ENCODE data around the gene RPA3. TPM values are rescaled to one million over a fixed set of nuclear protein-coding genes. Genes with fewer than 3 reads are reported as not detected.

RPA3 gene
- total RNA-seq, 1 experiment from 2014 or later, result 38.9 TPM

DNA sequence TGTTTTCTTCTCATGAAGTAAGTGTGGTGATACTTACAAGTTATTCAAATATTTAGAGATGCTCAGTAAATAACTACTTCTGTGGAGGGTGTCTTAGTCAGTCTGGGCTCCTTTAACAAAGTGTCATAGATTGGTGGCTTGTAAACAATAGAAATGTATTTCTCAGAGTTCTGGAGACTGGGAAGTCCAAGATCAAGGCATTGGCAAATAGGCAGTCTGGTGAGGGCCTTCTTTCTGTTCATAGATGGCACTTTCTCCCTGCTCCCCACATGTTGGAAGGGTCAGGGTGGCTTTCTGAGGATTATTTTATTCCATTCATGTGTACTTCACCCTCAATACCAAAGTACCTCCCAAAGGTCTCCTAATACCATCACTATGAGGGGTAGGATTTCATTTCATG is 18.4 kb downstream of the RPA3 start:
- no peaks in the 10 kb centered on the region for H3K36me3 ChIP-seq (ENCODE audit: low read depth, low read length)
- H3K9ac ChIP-seq (ENCODE audit: low read length), result no peak overlapping the region
- BruUV-seq (replicated peaks), result no TSS peak
- H3K4me3 ChIP-seq (ENCODE audit: low read length), result no peak overlapping the region
- no peak overlapping the region for H3K4me2 ChIP-seq (ENCODE audit: low read length)
- no peaks in the 10 kb centered on the region for H3K9me2 ChIP-seq (replicated peaks; ENCODE audit: low read length)
- intact Hi-C loops (cut with micrococcal nuclease), result no loop called here
- H3K4me1 ChIP-seq (ENCODE audit: insufficient read depth, low read length), result peaks cover 29% of the 10 kb centered on the region
- no peak overlapping the region for H3K27ac ChIP-seq (ENCODE audit: low read length)
- POLR2A ChIA-PET (ENCODE audit: unreplicated experiment), result no interaction called here
- TF ChIP-seq, protein P1, sequence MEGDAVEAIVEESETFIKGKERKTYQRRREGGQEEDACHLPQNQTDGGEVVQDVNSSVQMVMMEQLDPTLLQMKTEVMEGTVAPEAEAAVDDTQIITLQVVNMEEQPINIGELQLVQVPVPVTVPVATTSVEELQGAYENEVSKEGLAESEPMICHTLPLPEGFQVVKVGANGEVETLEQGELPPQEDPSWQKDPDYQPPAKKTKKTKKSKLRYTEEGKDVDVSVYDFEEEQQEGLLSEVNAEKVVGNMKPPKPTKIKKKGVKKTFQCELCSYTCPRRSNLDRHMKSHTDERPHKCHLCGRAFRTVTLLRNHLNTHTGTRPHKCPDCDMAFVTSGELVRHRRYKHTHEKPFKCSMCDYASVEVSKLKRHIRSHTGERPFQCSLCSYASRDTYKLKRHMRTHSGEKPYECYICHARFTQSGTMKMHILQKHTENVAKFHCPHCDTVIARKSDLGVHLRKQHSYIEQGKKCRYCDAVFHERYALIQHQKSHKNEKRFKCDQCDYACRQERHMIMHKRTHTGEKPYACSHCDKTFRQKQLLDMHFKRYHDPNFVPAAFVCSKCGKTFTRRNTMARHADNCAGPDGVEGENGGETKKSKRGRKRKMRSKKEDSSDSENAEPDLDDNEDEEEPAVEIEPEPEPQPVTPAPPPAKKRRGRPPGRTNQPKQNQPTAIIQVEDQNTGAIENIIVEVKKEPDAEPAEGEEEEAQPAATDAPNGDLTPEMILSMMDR (conservative IDR thresholded peaks at IDR 0.05; ENCODE audit: low read depth, low read length), result no peak
- TF ChIP-seq EZH2phosphoT487 (IDR thresholded peaks at IDR 0.05; ENCODE audit: borderline replicate concordance, low read length) (no peak), EZH2 (IDR thresholded peaks at IDR 0.05; ENCODE audit: low read length, unreplicated experiment) (no peak)
- no peak overlapping the region for H2AFZ ChIP-seq (ENCODE audit: low read length)
- H3K27me3 ChIP-seq (ENCODE audit: low read length), result no peaks in the 10 kb centered on the region
- DNase-seq (peak; percentile 5), ATAC-seq (peak; percentile 17; the same call in 1 of the 2 replicates)
- no peaks in the 10 kb centered on the region for H3F3A ChIP-seq (ENCODE audit: low read length, unreplicated experiment)
- CTCF ChIA-PET, result no interaction called here
- no peaks in the 10 kb centered on the region for H4K20me1 ChIP-seq (ENCODE audit: low read length)
- no peaks in the 10 kb centered on the region for H3K79me2 ChIP-seq (ENCODE audit: low read length)
- H3K9me3 ChIP-seq (ENCODE audit: low read length), result no peaks in the 10 kb centered on the region

DNA sequence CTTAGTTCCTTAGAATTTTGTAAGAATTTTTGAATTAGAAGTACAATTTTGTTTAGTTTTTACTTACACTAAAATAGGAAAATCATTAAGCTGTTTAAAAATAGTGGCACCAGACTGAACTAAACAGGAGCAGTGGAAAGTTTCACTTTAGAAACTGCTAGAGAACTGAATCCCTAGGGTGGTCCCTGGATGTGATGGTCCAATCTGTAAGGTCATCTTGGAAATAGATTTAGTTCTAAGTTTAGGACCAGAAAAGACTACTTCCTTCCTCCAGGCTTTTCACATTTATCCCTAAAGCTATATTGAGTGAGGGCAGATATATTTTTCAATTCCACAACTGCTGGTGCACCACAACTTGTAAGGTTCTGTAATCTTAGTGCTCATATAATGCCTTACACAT is 19.0 kb downstream of the RPA3 start:
- TF ChIP-seq, protein P1 (conservative IDR thresholded peaks at IDR 0.05; ENCODE audit: low read depth, low read length), result no peak
- no peak for TF ChIP-seq EZH2phosphoT487 (IDR thresholded peaks at IDR 0.05; ENCODE audit: borderline replicate concordance, low read length)
- no peak for TF ChIP-seq EZH2 (IDR thresholded peaks at IDR 0.05; ENCODE audit: low read length, unreplicated experiment)
- Histone ChIP-seq H4K20me1 (ENCODE audit: low read length) (no peaks in the 10 kb centered on the region), H3K4me3 (ENCODE audit: low read length) (no peak overlapping the region), H3K4me2 (ENCODE audit: low read length) (peak overlapping the region; percentile 25; the same call in 1 of the 2 replicates), H3K4me1 (ENCODE audit: insufficient read depth, low read length) (peaks cover 30% of the 10 kb centered on the region), H3K79me2 (ENCODE audit: low read length) (no peaks in the 10 kb centered on the region), H3K27me3 (ENCODE audit: low read length) (no peaks in the 10 kb centered on the region), H3K36me3 (ENCODE audit: low read depth, low read length) (no peaks in the 10 kb centered on the region), H3K9me2 (replicated peaks; ENCODE audit: low read length) (no peaks in the 10 kb centered on the region), H3K9me3 (ENCODE audit: low read length) (no peaks in the 10 kb centered on the region), H2AFZ (ENCODE audit: low read length) (no peak overlapping the region), H3F3A (ENCODE audit: low read length, unreplicated experiment) (no peaks in the 10 kb centered on the region), H3K27ac (ENCODE audit: low read length) (no peak overlapping the region), H3K9ac (ENCODE audit: low read length) (no peak overlapping the region)
- BruUV-seq (replicated peaks), result no TSS peak
- POLR2A ChIA-PET (ENCODE audit: unreplicated experiment), result no interaction called here
- intact Hi-C loops (cut with micrococcal nuclease), result no loop called here
- CTCF ChIA-PET, result no interaction called here
- ATAC-seq (no peak), DNase-seq (no peak)

DNA sequence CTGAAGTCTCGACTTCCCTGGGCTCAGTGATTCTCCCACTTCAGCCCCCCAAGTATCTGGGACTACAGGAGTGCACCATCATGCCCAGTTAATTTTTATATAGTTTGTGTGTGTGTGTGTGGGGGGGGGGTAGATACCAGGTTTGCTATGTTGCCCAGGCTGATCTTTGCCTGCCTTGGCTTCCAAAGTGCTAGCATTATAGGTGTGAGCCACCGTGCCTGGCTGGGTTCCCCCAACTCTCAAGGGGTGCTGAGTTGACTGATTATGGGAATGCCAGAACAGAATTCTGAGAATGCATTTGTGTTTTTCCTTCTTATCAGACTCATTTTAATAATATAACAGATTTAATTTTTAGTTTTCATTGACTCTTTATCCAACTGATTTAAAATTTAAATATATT is 19.5 kb downstream of the RPA3 start:
- Histone ChIP-seq H3K9ac (ENCODE audit: low read length) (no peak overlapping the region), H2AFZ (ENCODE audit: low read length) (no peak overlapping the region), H3K9me3 (ENCODE audit: low read length) (no peaks in the 10 kb centered on the region), H3K4me2 (ENCODE audit: low read length) (no peak overlapping the region), H3K27ac (ENCODE audit: low read length) (no peak overlapping the region), H3K79me2 (ENCODE audit: low read length) (no peaks in the 10 kb centered on the region), H3K9me2 (replicated peaks; ENCODE audit: low read length) (no peaks in the 10 kb centered on the region), H3F3A (ENCODE audit: low read length, unreplicated experiment) (no peaks in the 10 kb centered on the region), H3K4me3 (ENCODE audit: low read length) (no peak overlapping the region), H4K20me1 (ENCODE audit: low read length) (no peaks in the 10 kb centered on the region), H3K27me3 (ENCODE audit: low read length) (no peaks in the 10 kb centered on the region), H3K36me3 (ENCODE audit: low read depth, low read length) (no peaks in the 10 kb centered on the region), H3K4me1 (ENCODE audit: insufficient read depth, low read length) (peaks cover 33% of the 10 kb centered on the region)
- CTCF ChIA-PET, result no interaction called here
- BruUV-seq (replicated peaks), result no TSS peak
- POLR2A ChIA-PET (ENCODE audit: unreplicated experiment), result interaction anchor here (0.7 kb wide), 1 partner anchor 272 kb away, joined by 10 read pairs; no protein-coding TSS in a partner anchor
- TF ChIP-seq EZH2phosphoT487 (IDR thresholded peaks at IDR 0.05; ENCODE audit: borderline replicate concordance, low read length) (no peak), EZH2 (IDR thresholded peaks at IDR 0.05; ENCODE audit: low read length, unreplicated experiment) (no peak)
- TF ChIP-seq, protein P1 (conservative IDR thresholded peaks at IDR 0.05; ENCODE audit: low read depth, low read length), result no peak
- DNase-seq (no peak), ATAC-seq (no peak)
- intact Hi-C loops (cut with micrococcal nuclease), result no loop called here
